Naive B cell (primary cell): Measurements from ENCODE around the gene TSSK6. TPM values are rescaled to one million over a fixed set of nuclear protein-coding genes. Genes with fewer than 3 reads are reported as not detected.

Source experiments
- ATAC-seq, 2 donors: fragments of 150-1000 bp; cut with Tn5 transposase; 2 replicates each; pipeline ENCODE4 v1.10.0; 2021; ENCODE audit warnings: low read depth in 2 of 2, mild to moderate bottlenecking in 2 of 2, moderate library complexity in 2 of 2
- DNase-seq: peaks from one replicate; pipeline ENCODE4 v3.0.0; 2022
- H3K27ac Mint-ChIP-seq, 6 donors: one replicate each; pipeline ENCODE4 v1.8.0; 2020 to 2022; ENCODE audit warnings: mild to moderate bottlenecking in 6 of 6, mixed read lengths in 6 of 6, moderate library complexity in 5 of 6, inconsistent platforms in 2 of 6
- H3K27me3 Mint-ChIP-seq, 3 donors: one replicate each; pipeline ENCODE4 v1.8.0; 2021 to 2022; ENCODE audit warnings: mixed read lengths in 3 of 3, mild to moderate bottlenecking in 1 of 3
- H3K36me3 Mint-ChIP-seq, 2 donors: one replicate each; pipeline ENCODE4 v1.8.0; 2020 to 2022; ENCODE audit warnings: mixed read lengths in 2 of 2, inconsistent platforms in 1 of 2, mild to moderate bottlenecking in 1 of 2
- H3K4me1 Mint-ChIP-seq, 3 donors: one replicate each; pipeline ENCODE4 v1.8.0; 2020 to 2022; ENCODE audit warnings: mixed read lengths in 3 of 3, inconsistent platforms in 1 of 3, mild to moderate bottlenecking in 1 of 3, moderate library complexity in 1 of 3
- H3K4me3 Mint-ChIP-seq, 8 donors: one replicate each; pipeline ENCODE4 v1.8.0; 2020 to 2022; ENCODE audit warnings: mild to moderate bottlenecking in 8 of 8, mixed read lengths in 8 of 8, moderate library complexity in 8 of 8, inconsistent platforms in 2 of 8
- H3K9me3 Mint-ChIP-seq, 7 donors: one replicate each; pipeline ENCODE4 v1.8.0; 2020 to 2022; ENCODE audit warnings: mixed read lengths in 7 of 7, mild to moderate bottlenecking in 5 of 7, inconsistent platforms in 2 of 7, moderate library complexity in 1 of 7
- polyA plus RNA-seq, 6 donors: library from polyadenylated mRNA; unstranded; fragments of 300-500 nt; fragmentation: Illumina TruSeq; gene quantifications; one replicate each; pipeline ENCODE4 v1.2.3, GENCODE V29; 2021; ENCODE audit warnings: low read depth in 6 of 6

TSSK6 gene
- polyA plus RNA-seq, 6 donors from 2014 or later, result 1.1 to 4.3 (median 2.3) TPM

DNA sequence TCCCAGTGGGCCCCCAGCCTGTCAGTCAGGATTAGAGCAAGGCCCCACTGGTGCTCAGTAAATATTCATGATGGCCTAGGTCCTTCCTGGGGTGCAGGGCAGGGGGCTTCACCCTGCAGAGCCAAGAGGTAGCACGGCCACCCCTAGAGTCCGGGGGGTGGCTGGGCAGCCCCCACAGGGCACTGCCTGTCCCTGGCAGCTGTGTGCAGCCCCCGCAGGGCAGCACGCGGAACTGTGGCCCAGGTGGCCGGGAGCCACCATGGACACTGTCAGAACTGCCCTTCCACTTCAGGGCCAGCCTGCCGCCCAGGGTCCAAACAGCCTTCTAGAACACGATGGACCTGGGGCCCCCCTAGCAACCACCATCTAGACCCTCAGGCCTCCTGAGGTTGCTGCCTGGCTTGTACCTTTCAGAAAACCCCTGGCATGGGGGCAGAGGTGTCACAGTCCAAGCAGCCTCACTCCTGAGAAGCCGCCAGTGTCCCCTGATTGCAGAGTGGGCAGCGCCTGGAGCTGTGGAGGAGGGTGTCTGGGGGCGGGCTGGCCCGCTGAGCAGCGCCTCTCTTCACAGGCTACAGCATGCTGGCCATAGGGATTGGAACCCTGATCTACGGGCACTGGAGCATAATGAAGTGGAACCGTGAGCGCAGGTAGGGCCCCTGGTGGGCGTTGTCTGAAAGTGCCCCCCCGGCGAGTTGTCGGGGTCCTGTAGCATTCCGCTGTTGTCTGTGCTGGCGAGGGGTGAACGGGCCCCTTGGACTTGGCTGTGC is 10.4 kb upstream of the TSSK6 start:
- Mint-ChIP-seq H3K27ac (no peak overlapping the region), H3K4me3 (peak overlapping the region in 1 of 8 donors; percentile 47)

GRCh38 chr19:19524053-19524452 is 8.7 kb upstream of the TSSK6 start:
- no peaks in the 10 kb centered on the region for H3K27me3 Mint-ChIP-seq
- peaks cover 17 to 30% (median 29%) of the 10 kb centered on the region in 3 donors for H3K4me1 Mint-ChIP-seq
- DNase-seq (no peak), ATAC-seq (no peak)
- H3K4me3 Mint-ChIP-seq, result no peak overlapping the region
- peaks cover 0 to 3% of the 10 kb centered on the region in 2 donors for H3K36me3 Mint-ChIP-seq
- no peak overlapping the region for H3K27ac Mint-ChIP-seq
- no peaks in the 10 kb centered on the region for H3K9me3 Mint-ChIP-seq

More for the DNA sequence above, 10.4 kb upstream of the TSSK6 start:
- ATAC-seq (no peak), DNase-seq (no peak)
- Mint-ChIP-seq H3K9me3 (no peaks in the 10 kb centered on the region), H3K4me1 (peaks cover 9 to 17% (median 13%) of the 10 kb centered on the region in 3 donors), H3K36me3 (peaks cover 0 to under 1% of the 10 kb centered on the region in 2 donors), H3K27me3 (no peaks in the 10 kb centered on the region)

DNA sequence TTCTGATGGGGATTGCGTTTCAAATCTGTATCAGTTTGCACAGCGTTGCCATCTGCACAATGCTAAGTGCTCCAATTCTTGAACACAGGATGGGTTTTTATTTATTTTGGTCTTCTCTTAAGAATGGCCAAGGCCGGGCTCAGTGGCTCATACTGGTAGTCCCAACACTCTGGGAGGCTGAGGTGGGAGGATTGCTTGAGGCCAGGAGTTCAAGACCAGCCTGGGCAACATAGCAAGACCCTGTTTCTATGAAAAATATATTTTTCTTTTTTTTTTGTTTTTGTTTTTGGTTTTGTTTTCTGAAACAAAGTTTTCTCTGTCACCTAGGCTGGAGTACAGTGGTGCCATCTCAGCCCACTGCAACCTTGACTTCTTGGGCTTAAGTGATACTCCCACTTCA is 7.8 kb upstream of the TSSK6 start:
- peaks cover 17 to 32% (median 30%) of the 10 kb centered on the region in 3 donors for H3K4me1 Mint-ChIP-seq
- H3K36me3 Mint-ChIP-seq, result peaks cover 0 to 3% of the 10 kb centered on the region in 2 donors
- no peaks in the 10 kb centered on the region for H3K9me3 Mint-ChIP-seq
- no peak overlapping the region for H3K27ac Mint-ChIP-seq
- DNase-seq, result no peak
- ATAC-seq, result no peak
- no peaks in the 10 kb centered on the region for H3K27me3 Mint-ChIP-seq
- peak overlapping the region in 1 of 8 donors; percentile 12 for H3K4me3 Mint-ChIP-seq

GRCh38 chr19:19520989-19521388 is 5.6 kb upstream of the TSSK6 start:
- ATAC-seq (no peak), DNase-seq (no peak)
- peak overlapping the region in 2 of 6 donors; percentile 49 to 51 for H3K27ac Mint-ChIP-seq
- H3K27me3 Mint-ChIP-seq, result no peaks in the 10 kb centered on the region
- peaks cover 0 to 3% of the 10 kb centered on the region in 2 donors for H3K36me3 Mint-ChIP-seq
- peak overlapping the region in 1 of 8 donors; percentile 27 for H3K4me3 Mint-ChIP-seq
- H3K4me1 Mint-ChIP-seq, result peaks cover 20 to 41% (median 25%) of the 10 kb centered on the region in 3 donors
- no peaks in the 10 kb centered on the region for H3K9me3 Mint-ChIP-seq

DNA sequence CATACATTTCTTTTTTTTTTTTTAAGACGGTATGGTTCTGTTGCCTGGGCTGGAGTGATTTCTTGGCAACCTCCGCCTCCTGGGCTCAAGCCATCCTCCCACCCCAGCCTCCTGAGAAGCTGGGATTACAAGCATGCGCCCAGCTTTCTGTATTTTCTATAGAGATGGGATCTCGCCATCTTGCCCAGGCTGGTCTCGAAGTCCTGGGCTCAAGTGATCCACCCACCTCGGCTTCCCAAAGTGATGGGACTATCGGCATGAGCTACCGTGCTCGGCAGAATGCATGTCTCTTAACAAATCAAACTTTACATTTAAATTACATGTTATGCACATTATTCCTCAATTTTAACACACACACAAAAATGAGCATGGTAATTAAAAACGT is 1.9 kb upstream of the TSSK6 start:
- Mint-ChIP-seq H3K36me3 (peaks cover 0 to 3% of the 10 kb centered on the region in 2 donors), H3K4me3 (peak overlapping the region; percentile 91 to 98 (median 96)), H3K27me3 (no peaks in the 10 kb centered on the region), H3K4me1 (peaks cover 20 to 39% (median 21%) of the 10 kb centered on the region in 3 donors), H3K27ac (peak overlapping the region in 1 of 6 donors; percentile 73), H3K9me3 (no peaks in the 10 kb centered on the region)
- DNase-seq (no peak), ATAC-seq (no peak)

DNA sequence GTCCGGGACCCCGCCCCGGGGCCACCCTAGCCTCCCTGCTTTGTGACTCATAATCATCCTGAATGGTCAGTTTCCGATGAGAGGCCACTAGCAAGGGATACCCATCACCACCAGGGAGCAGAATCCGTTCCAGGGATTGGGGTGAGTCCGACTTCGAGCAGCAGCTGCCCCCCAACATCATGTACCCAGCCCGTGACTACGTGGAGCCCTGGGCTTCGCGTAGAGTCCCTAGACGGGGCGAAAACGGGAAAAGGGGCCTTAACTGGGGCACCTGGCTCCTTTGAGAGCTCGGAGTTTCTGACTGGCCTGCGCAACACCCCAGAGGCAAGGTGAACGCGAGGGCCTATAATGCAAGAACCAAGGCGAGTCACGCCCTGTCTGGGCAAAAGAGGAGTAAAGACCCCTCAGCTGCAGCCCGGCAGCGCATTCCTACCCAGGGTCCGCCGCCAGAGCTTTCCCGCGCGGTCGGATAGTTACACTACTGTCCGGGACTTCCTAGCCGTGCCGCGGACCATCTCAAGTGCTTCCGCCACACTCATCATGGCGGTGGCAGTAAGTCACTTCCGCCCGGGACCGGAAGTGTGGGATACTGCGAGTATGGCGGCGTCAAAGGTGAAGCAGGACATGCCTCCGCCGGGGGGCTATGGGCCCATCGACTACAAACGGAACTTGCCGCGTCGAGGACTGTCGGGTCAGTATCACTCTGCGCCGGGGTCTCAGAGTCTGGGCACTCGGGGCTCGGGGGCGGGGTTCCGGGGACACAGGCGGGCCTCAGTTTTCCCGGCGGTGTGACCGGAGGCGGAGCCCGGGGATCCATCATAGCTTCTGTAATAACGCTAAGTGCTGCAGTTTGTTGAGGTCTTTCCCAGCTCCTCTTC is 533 bp upstream of the TSSK6 start, which contains the start of gene NDUFA13:
NDUFA13 (plus strand) TSS at position 584 of the 878 bp plus-strand sequence; CDS start at position 598, 14 bp downstream.
- peak within 1 kb of the TSS; percentile 91 to 98 (median 96) for H3K4me3 Mint-ChIP-seq
- ATAC-seq (peak; percentile 96 to 97), DNase-seq (peak; percentile 92)
- no peaks in the 10 kb centered on the region for H3K27me3 Mint-ChIP-seq
- H3K27ac Mint-ChIP-seq, result peak within 1 kb of the TSS; percentile 91 to 96 (median 95)
- no peaks in the 10 kb centered on the region for H3K9me3 Mint-ChIP-seq
- peaks cover 18 to 39% (median 18%) of the 10 kb centered on the region in 3 donors for H3K4me1 Mint-ChIP-seq
- H3K36me3 Mint-ChIP-seq, result peaks cover 0 to 3% of the 10 kb centered on the region in 2 donors

DNA sequence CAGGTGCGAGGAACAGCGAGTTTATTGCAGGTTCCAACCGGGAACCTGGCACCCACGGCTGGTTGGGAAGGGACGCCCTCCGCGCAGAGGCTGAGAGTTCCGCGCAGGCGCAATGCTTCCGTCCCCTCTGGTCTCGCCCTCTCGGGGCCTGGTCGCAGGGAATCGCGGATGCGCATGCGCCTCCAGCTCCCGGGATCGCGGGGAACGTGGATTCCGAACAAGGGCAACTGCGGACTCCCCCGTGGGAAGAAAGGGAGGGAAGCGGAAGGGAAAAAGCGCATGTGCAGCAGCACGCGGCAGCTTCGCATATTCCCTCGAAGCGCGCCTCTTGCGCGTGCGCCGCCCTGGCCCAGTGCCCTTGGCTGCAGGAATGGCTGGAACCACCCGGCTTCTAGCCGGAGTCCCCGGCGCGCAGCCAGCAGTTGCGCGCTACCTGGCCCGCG is 1.1 kb downstream of the TSSK6 start:
- Mint-ChIP-seq H3K4me1 (peaks cover 5 to 28% (median 7%) of the 10 kb centered on the region in 3 donors), H3K27me3 (no peaks in the 10 kb centered on the region), H3K36me3 (no peaks in the 10 kb centered on the region), H3K27ac (no peak overlapping the region), H3K9me3 (no peaks in the 10 kb centered on the region), H3K4me3 (peak overlapping the region in 7 of 8 donors; percentile 41 to 76 (median 58))
- ATAC-seq, result no peak
- no peak for DNase-seq

DNA sequence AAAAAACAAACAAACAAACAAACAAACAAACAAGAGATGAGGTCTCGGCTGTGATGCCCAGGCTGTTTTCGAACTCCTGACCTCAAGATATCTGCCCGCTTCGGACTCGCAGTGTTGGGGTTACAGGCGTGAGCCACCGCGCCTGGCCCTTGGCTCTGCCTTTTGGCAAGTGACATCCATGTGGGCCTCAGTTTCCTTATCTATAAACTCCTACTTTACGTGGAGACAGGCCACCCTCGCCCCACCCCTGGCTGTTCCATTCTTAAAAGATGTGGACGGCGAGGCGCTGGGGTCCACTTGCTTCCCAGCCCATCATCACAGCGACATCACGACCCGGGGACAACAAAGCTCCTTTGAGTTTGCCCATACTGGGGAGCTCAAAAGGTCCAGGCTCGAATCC is 1.7 kb downstream of the TSSK6 start:
- Mint-ChIP-seq H3K4me3 (peak overlapping the region in 5 of 8 donors; percentile 41 to 76 (median 52)), H3K27ac (peak overlapping the region in 1 of 6 donors; percentile 47)

DNA sequence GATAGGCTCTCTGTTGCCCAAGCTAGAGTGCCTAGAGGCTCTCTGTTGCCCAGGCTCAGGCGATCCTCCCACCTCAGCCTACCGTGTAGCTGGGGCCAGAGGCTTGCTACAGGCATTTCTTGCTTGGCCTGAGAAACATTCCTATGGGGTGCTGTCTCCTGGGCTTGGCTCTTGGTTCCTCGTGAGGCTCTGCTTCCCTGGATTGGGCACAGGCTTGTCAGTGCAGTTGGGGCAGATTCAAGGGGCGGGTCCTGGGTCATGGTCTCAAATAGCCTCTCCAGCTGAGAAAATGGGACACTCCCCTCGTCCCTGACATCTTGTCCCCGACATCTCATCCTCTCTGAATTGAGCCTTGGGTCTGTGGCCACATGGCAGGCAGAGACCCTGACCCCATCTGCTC is 4.9 kb downstream of the TSSK6 start:
- no peak for ATAC-seq
- Mint-ChIP-seq H3K9me3 (no peaks in the 10 kb centered on the region), H3K36me3 (peaks cover 0 to 6% of the 10 kb centered on the region in 2 donors), H3K27me3 (no peaks in the 10 kb centered on the region), H3K4me3 (peak overlapping the region in 1 of 8 donors; percentile 62), H3K4me1 (peaks cover 0 to 4% (median 2%) of the 10 kb centered on the region in 3 donors), H3K27ac (peak overlapping the region in 2 of 6 donors; percentile 63 to 93)
- DNase-seq, result no peak

More for the DNA sequence above, 1.7 kb downstream of the TSSK6 start:
- H3K36me3 Mint-ChIP-seq, result no peaks in the 10 kb centered on the region
- H3K9me3 Mint-ChIP-seq, result no peaks in the 10 kb centered on the region
- H3K27me3 Mint-ChIP-seq, result no peaks in the 10 kb centered on the region
- peaks cover 3 to 26% (median 4%) of the 10 kb centered on the region in 3 donors for H3K4me1 Mint-ChIP-seq
- no peak for DNase-seq
- no peak for ATAC-seq

DNA sequence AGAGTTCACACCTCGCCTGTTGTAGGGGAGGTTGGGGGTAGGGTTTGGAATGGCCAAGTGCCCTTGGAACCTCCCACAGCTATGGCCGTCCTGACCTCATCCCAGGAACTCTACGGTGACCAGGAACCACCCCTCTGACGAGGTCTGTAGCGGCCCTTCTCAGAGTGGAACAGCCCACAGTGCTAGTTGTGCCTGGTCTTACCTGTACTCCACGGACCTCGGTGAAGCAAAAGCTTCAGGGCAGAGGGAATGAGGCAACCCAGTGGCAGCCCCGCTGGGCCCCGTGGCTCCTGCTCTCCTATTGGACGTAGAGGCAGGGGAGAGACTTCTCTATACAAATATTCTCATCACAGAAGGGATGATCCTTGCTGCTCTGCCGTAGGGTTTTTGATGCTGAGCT is 7.1 kb downstream of the TSSK6 start:
- Mint-ChIP-seq H3K27me3 (no peaks in the 10 kb centered on the region), H3K9me3 (no peaks in the 10 kb centered on the region), H3K4me3 (no peak overlapping the region), H3K4me1 (peaks cover 0 to 4% (median 0%) of the 10 kb centered on the region in 3 donors), H3K36me3 (peaks cover 4 to 6% of the 10 kb centered on the region in 2 donors), H3K27ac (no peak overlapping the region)
- no peak for DNase-seq
- no peak for ATAC-seq

- Mint-ChIP-seq H3K4me1 (peaks cover 0 to 8% (median 4%) of the 10 kb centered on the region in 3 donors), H3K27me3 (no peaks in the 10 kb centered on the region), H3K27ac (no peak overlapping the region), H3K9me3 (no peaks in the 10 kb centered on the region), H3K4me3 (no peak overlapping the region), H3K36me3 (peaks cover 6 to 11% of the 10 kb centered on the region in 2 donors)
- no peak for ATAC-seq
- no peak for DNase-seq
Measured at GRCh38 chr19:19507354-19507753, 8.0 kb downstream of the TSSK6 start.

GRCh38 chr19:19506592-19506991 is 8.8 kb downstream of the TSSK6 start:
- DNase-seq (no peak), ATAC-seq (no peak)
- Mint-ChIP-seq H3K36me3 (peaks cover 6 to 11% of the 10 kb centered on the region in 2 donors), H3K4me3 (no peak overlapping the region), H3K9me3 (no peaks in the 10 kb centered on the region), H3K27me3 (no peaks in the 10 kb centered on the region), H3K27ac (peak overlapping the region in 2 of 6 donors; percentile 70 to 79), H3K4me1 (peaks cover 0 to 8% (median 4%) of the 10 kb centered on the region in 3 donors)

DNA sequence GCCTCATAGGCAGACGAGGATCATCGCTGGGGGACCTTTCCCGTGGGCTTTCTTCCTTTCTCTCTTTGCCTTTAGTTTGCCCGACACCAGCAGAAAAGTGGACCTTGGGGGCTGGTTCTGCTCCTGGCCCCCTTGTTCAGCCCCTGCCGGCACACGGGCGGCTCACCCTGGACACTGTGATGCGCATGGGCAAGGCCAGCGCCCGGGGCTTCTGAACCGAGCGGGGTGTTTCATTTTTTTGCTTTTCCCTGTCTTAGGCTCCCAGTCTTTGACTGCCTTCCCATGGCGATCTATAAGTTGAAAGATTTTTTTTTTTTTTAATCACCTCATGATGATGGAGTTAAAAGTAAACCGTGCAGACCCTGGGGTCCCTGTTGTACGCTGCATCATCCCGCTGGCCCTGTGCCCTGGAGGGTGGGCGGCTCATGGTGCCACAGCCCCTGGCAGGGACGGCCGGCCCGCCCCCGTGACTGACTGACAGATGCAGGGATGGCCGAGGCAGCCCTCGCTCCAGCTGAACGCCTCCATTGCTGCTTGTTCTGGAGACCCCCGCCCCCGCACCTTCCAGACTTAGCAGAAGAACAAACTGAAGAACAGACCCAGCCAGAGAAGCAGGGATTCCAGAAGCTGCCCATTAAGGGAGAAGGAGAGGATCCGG is 9.6 kb downstream of the TSSK6 start:
- Mint-ChIP-seq H3K9me3 (no peaks in the 10 kb centered on the region), H3K36me3 (peaks cover 6 to 11% of the 10 kb centered on the region in 2 donors), H3K27me3 (no peaks in the 10 kb centered on the region), H3K27ac (no peak overlapping the region), H3K4me1 (peaks cover 0 to 8% (median 3%) of the 10 kb centered on the region in 3 donors), H3K4me3 (no peak overlapping the region)
- ATAC-seq (no peak), DNase-seq (no peak)
